Activated T-helper 1 cell treated with Interleukin-2 at 50 U/mL for 16 hours (primary cell): Measurements from ENCODE around the gene EVC.

Experiments
- DNase-seq: peaks from one replicate; pipeline ENCODE4 v3.0.0-alpha.2; 2020; ENCODE audit warnings: low read depth

EVC gene

GRCh38 chr4:5710961-5711478 lies at the start of gene EVC:
Gene EVC (plus strand): TSS chr4:5711201. CDS start chr4:5711381, 180 bp downstream.
- DNase-seq: no peak

- DNase-seq: no peak
Observed at GRCh38 chr4:5661237-5661636, 49.8 kb upstream of the EVC start.

- no peak for DNase-seq
Observed at GRCh38 chr4:5662555-5662954, 48.4 kb upstream of the EVC start.

- DNase-seq: no peak
Observed at GRCh38 chr4:5664778-5665177, 46.2 kb upstream of the EVC start.

GRCh38 chr4:5666741-5667140 lies 44.3 kb upstream of the EVC start:
- no peak for DNase-seq

- DNase-seq: no peak
Observed at GRCh38 chr4:5676763-5677162, 34.2 kb upstream of the EVC start.

- no peak for DNase-seq
Observed at GRCh38 chr4:5678977-5679376, 32.0 kb upstream of the EVC start.

- DNase-seq: no peak
Observed at GRCh38 chr4:5683566-5683965, 27.4 kb upstream of the EVC start.

- no peak for DNase-seq
Observed at GRCh38 chr4:5685296-5685695, 25.7 kb upstream of the EVC start.

GRCh38 chr4:5686338-5686737 lies 24.7 kb upstream of the EVC start:
- DNase-seq: no peak

- DNase-seq: no peak
Observed at GRCh38 chr4:5689065-5689464, 21.9 kb upstream of the EVC start.

- DNase-seq: no peak
Observed at GRCh38 chr4:5691491-5692132, 19.4 kb upstream of the EVC start.

GRCh38 chr4:5693871-5694270 lies 17.1 kb upstream of the EVC start:
- no peak for DNase-seq

- no peak for DNase-seq
Observed at GRCh38 chr4:5696341-5696740, 14.7 kb upstream of the EVC start.

GRCh38 chr4:5700459-5700858 lies 10.5 kb upstream of the EVC start:
- no peak for DNase-seq

GRCh38 chr4:5701971-5702370 lies 9.0 kb upstream of the EVC start:
- no peak for DNase-seq

GRCh38 chr4:5703831-5704230 lies 7.2 kb upstream of the EVC start:
- DNase-seq: no peak

GRCh38 chr4:5704276-5704675 lies 6.7 kb upstream of the EVC start:
- no peak for DNase-seq

- DNase-seq: no peak
Observed at GRCh38 chr4:5705647-5706320, 5.2 kb upstream of the EVC start.

GRCh38 chr4:5706486-5707290 lies 4.3 kb upstream of the EVC start:
- DNase-seq: no peak

GRCh38 chr4:5707366-5707765 lies 3.6 kb upstream of the EVC start:
- no peak for DNase-seq

- no peak for DNase-seq
Observed at GRCh38 chr4:5707778-5708448, 3.1 kb upstream of the EVC start.
